Stomach (tissue), 4 donors: Measurements from ENCODE around the gene CNOT1.

ENCODE experiments used
- POLR2A ChIP-seq, 4 donors: fragments of 450-650 bp; IDR thresholded peaks; one replicate each; pipeline ENCODE4 v1.6.1; 2016; ENCODE audit warnings: antibody characterized with exemption in 4 of 4, control low read depth in 2 of 4, mild to moderate bottlenecking in 1 of 4, moderate library complexity in 1 of 4
- POLR2AphosphoS5 ChIP-seq, 3 donors: sonication (generic); formaldehyde crosslinking; IDR thresholded peaks; one replicate each; pipeline ENCODE4 v1.6.1; 2016; ENCODE audit warnings: antibody characterized with exemption in 3 of 3
- TF ChIP-seq, protein P1 (sequence below), 7 experiments: fragments of 450-650 bp in 4 of 7; fragments of 200-600 bp in 3 of 7; sonication (generic) in 3 of 7; IDR thresholded peaks; one replicate each; pipeline ENCODE4 v1.5.1; 2016 to 2019; ENCODE audit warnings: antibody characterized with exemption in 7 of 7, control low read depth in 2 of 7, mild to moderate bottlenecking in 1 of 7

GRCh38 chr16:58515871-58516767 lies 113.5 kb downstream of the CNOT1 start:
- TF ChIP-seq, protein P1, sequence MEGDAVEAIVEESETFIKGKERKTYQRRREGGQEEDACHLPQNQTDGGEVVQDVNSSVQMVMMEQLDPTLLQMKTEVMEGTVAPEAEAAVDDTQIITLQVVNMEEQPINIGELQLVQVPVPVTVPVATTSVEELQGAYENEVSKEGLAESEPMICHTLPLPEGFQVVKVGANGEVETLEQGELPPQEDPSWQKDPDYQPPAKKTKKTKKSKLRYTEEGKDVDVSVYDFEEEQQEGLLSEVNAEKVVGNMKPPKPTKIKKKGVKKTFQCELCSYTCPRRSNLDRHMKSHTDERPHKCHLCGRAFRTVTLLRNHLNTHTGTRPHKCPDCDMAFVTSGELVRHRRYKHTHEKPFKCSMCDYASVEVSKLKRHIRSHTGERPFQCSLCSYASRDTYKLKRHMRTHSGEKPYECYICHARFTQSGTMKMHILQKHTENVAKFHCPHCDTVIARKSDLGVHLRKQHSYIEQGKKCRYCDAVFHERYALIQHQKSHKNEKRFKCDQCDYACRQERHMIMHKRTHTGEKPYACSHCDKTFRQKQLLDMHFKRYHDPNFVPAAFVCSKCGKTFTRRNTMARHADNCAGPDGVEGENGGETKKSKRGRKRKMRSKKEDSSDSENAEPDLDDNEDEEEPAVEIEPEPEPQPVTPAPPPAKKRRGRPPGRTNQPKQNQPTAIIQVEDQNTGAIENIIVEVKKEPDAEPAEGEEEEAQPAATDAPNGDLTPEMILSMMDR (IDR thresholded peaks at IDR 0.05): peak in 1 of 7 experiments; percentile 36
- no peak for TF ChIP-seq POLR2AphosphoS5 (IDR thresholded peaks at IDR 0.05)
- TF ChIP-seq POLR2A (IDR thresholded peaks at IDR 0.05): no peak
